Measurements from ENCODE around the gene ITGB6. TPM values are rescaled to one million over a fixed set of nuclear protein-coding genes. Genes with fewer than 3 reads are reported as not detected.
"Not testable (repeated sequence)": the region's sequence is repeated elsewhere in the genome, so short reads cannot be mapped to it uniquely, and the experiment has no call there.

ITGB6 gene
- total RNA-seq, 8 experiments from 2014 or later, result 0.04 to 4.0 (median 0.07) TPM

- peaks cover 0 to 4% of the 10 kb centered on the region in 2 donors for H3K4me1 ChIP-seq (replicated peaks in 1 of 2)
- H3K4me3 ChIP-seq, result no peak overlapping the region
- H3K27ac ChIP-seq, result no peak overlapping the region
- 33 to 100% (median 82%) methylated on average over 1 to 4 of the region's 4 CpGs for WGBS, 10 experiments
- ATAC-seq (replicated peaks in 6 of 8), result no peak
- in situ Hi-C loops (cut with MboI; ENCODE audit: low pct_unique_long_range_greater_than_20kb in 2 of 9, low sequenced_read_pairs in 9 of 9, unreplicated experiment in 9 of 9), result no loop called here
Observed at GRCh38 chr2:160141419-160141818, 58.7 kb downstream of the ITGB6 start.

- Histone ChIP-seq H3K4me3 (no peak overlapping the region), H3K27ac (no peak overlapping the region), H3K4me1 (replicated peaks in 1 of 2) (peaks cover 0 to 4% of the 10 kb centered on the region in 2 donors)
- in situ Hi-C loops (cut with MboI; ENCODE audit: low pct_unique_long_range_greater_than_20kb in 2 of 9, low sequenced_read_pairs in 9 of 9, unreplicated experiment in 9 of 9), result no loop called here
- ATAC-seq (replicated peaks in 6 of 8), result no peak
- WGBS, 10 experiments, result 46 to 100% (median 81%) methylated on average over 1 to 4 of the region's 4 CpGs; no CpG with 5 or more reads in 1 of the 10 experiments
Observed at GRCh38 chr2:160140471-160140870, 59.6 kb downstream of the ITGB6 start.

- in situ Hi-C loops (cut with MboI; ENCODE audit: low pct_unique_long_range_greater_than_20kb in 2 of 9, low sequenced_read_pairs in 9 of 9, unreplicated experiment in 9 of 9), result no loop called here
- H3K4me3 ChIP-seq, result no peak overlapping the region
- WGBS, 10 experiments, result 91 to 100% (median 100%) methylated on average over 1 of the region's 1 CpG; no CpG with 5 or more reads in 3 of the 10 experiments
- H3K4me1 ChIP-seq (replicated peaks in 1 of 2), result peaks cover 0 to 4% of the 10 kb centered on the region in 2 donors
- no peak for ATAC-seq (replicated peaks in 6 of 8)
- no peak overlapping the region for H3K27ac ChIP-seq
Observed at GRCh38 chr2:160139991-160140390, 60.1 kb downstream of the ITGB6 start.

- in situ Hi-C loops (cut with MboI; ENCODE audit: low pct_unique_long_range_greater_than_20kb in 2 of 9, low sequenced_read_pairs in 9 of 9, unreplicated experiment in 9 of 9), result no loop called here
- Histone ChIP-seq H3K4me1 (replicated peaks in 1 of 2) (peaks cover 0 to 4% of the 10 kb centered on the region in 2 donors), H3K27ac (no peak overlapping the region), H3K4me3 (no peak overlapping the region)
- ATAC-seq (replicated peaks in 6 of 8), result no peak
Observed at GRCh38 chr2:160139350-160139749, 60.7 kb downstream of the ITGB6 start.

GRCh38 chr2:160138406-160138805, 61.7 kb downstream of the ITGB6 start:
- in situ Hi-C loops (cut with MboI; ENCODE audit: low pct_unique_long_range_greater_than_20kb in 2 of 9, low sequenced_read_pairs in 9 of 9, unreplicated experiment in 9 of 9), result no loop called here
- H3K4me3 ChIP-seq, result no peak overlapping the region
- peaks cover 0 to 4% of the 10 kb centered on the region in 2 donors for H3K4me1 ChIP-seq (replicated peaks in 1 of 2)
- no peak overlapping the region for H3K27ac ChIP-seq
- WGBS, 10 experiments, result 80 to 100% (median 91%) methylated on average over 1 of the region's 1 CpG; no CpG with 5 or more reads in 3 of the 10 experiments
- no peak for ATAC-seq (replicated peaks in 6 of 8)

- in situ Hi-C loops (cut with MboI; ENCODE audit: low pct_unique_long_range_greater_than_20kb in 2 of 9, low sequenced_read_pairs in 9 of 9, unreplicated experiment in 9 of 9), result no loop called here
- peak in 5 of 8 experiments; percentile 39 to 60 (median 53) for ATAC-seq (replicated peaks in 6 of 8)
- WGBS, 10 experiments, result 50 to 93% (median 64%) methylated on average over 2 to 4 of the region's 8 CpGs; no CpG with 5 or more reads in 5 of the 10 experiments
Observed at GRCh38 chr2:160137464-160137863, 62.6 kb downstream of the ITGB6 start.

GRCh38 chr2:160132761-160133160, 67.3 kb downstream of the ITGB6 start:
- Histone ChIP-seq H3K4me3 (no peak overlapping the region), H3K4me1 (replicated peaks in 1 of 2) (peaks cover 0 to 4% of the 10 kb centered on the region in 2 donors), H3K27ac (no peak overlapping the region)
- ATAC-seq (replicated peaks in 6 of 8), result no peak
- in situ Hi-C loops (cut with MboI; ENCODE audit: low pct_unique_long_range_greater_than_20kb in 2 of 9, low sequenced_read_pairs in 9 of 9, unreplicated experiment in 9 of 9), result no loop called here
- WGBS, 10 experiments, result 73 to 100% (median 88%) methylated on average over 2 to 3 of the region's 3 CpGs; no CpG with 5 or more reads in 1 of the 10 experiments

More at GRCh38 chr2:160137464-160137863, 62.6 kb downstream of the ITGB6 start:
- Histone ChIP-seq H3K4me1 (replicated peaks in 1 of 2) (peaks cover 0 to 4% of the 10 kb centered on the region in 2 donors), H3K27ac (no peak overlapping the region), H3K4me3 (no peak overlapping the region)

GRCh38 chr2:160126756-160127155, 73.3 kb downstream of the ITGB6 start:
- Histone ChIP-seq H3K4me1 (replicated peaks in 1 of 2) (no peaks in the 10 kb centered on the region), H3K4me3 (no peak overlapping the region), H3K27ac (no peak overlapping the region)
- 44 to 100% (median 77%) methylated on average over 1 to 2 of the region's 2 CpGs; no CpG with 5 or more reads in 2 of the 10 experiments for WGBS, 10 experiments
- no peak for ATAC-seq (replicated peaks in 6 of 8)
- in situ Hi-C loops (cut with MboI; ENCODE audit: low pct_unique_long_range_greater_than_20kb in 2 of 9, low sequenced_read_pairs in 9 of 9, unreplicated experiment in 9 of 9), result no loop called here

- 0 to 100% (median 90%) methylated on average over 1 to 8 of the region's 12 CpGs; no CpG with 5 or more reads in 3 of the 10 experiments for WGBS, 10 experiments
- H3K4me1 ChIP-seq (replicated peaks in 1 of 2), result no peaks in the 10 kb centered on the region
- no peak overlapping the region for H3K27ac ChIP-seq
- in situ Hi-C loops (cut with MboI; ENCODE audit: low pct_unique_long_range_greater_than_20kb in 2 of 9, low sequenced_read_pairs in 9 of 9, unreplicated experiment in 9 of 9), result no loop called here
- ATAC-seq (replicated peaks in 6 of 8), result no peak
- no peak overlapping the region for H3K4me3 ChIP-seq
Observed at GRCh38 chr2:160126315-160126714, 73.8 kb downstream of the ITGB6 start.

GRCh38 chr2:160125828-160126227, 74.2 kb downstream of the ITGB6 start:
- no peak overlapping the region for H3K4me3 ChIP-seq
- no peak for ATAC-seq (replicated peaks in 6 of 8)

GRCh38 chr2:160125366-160125765, 74.7 kb downstream of the ITGB6 start:
- H3K27ac ChIP-seq, result no peak overlapping the region
- H3K4me1 ChIP-seq (replicated peaks in 1 of 2), result no peaks in the 10 kb centered on the region
- ATAC-seq (replicated peaks in 6 of 8), result no peak
- in situ Hi-C loops (cut with MboI; ENCODE audit: low pct_unique_long_range_greater_than_20kb in 2 of 9, low sequenced_read_pairs in 9 of 9, unreplicated experiment in 9 of 9), result no loop called here
- H3K4me3 ChIP-seq, result no peak overlapping the region
- WGBS, 10 experiments, result 83 to 100% (median 95%) methylated on average over 1 to 2 of the region's 2 CpGs; no CpG with 5 or more reads in 1 of the 10 experiments

More at GRCh38 chr2:160125828-160126227, 74.2 kb downstream of the ITGB6 start:
- 43 to 91% (median 70%) methylated on average over 1 to 5 of the region's 6 CpGs; no CpG with 5 or more reads in 1 of the 10 experiments for WGBS, 10 experiments
- Histone ChIP-seq H3K27ac (no peak overlapping the region), H3K4me1 (replicated peaks in 1 of 2) (no peaks in the 10 kb centered on the region)
- in situ Hi-C loops (cut with MboI; ENCODE audit: low pct_unique_long_range_greater_than_20kb in 2 of 9, low sequenced_read_pairs in 9 of 9, unreplicated experiment in 9 of 9), result no loop called here

- peak in 3 of 8 experiments; percentile 88 to 100 (median 98) for ATAC-seq (replicated peaks in 6 of 8)
- 17 to 100% (median 83%) methylated on average over 1 of the region's 1 CpG; no CpG with 5 or more reads in 5 of the 10 experiments for WGBS, 10 experiments
- Histone ChIP-seq H3K4me1 (replicated peaks in 1 of 2) (no peaks in the 10 kb centered on the region), H3K27ac (no peak overlapping the region), H3K4me3 (no peak overlapping the region)
- in situ Hi-C loops (cut with MboI; ENCODE audit: low pct_unique_long_range_greater_than_20kb in 2 of 9, low sequenced_read_pairs in 9 of 9, unreplicated experiment in 9 of 9), result no loop called here
Observed at GRCh38 chr2:160124571-160124970, 75.5 kb downstream of the ITGB6 start.

- ATAC-seq (replicated peaks in 6 of 8); H3K4me1 ChIP-seq (replicated peaks in 1 of 2); H3K27ac ChIP-seq; H3K4me3 ChIP-seq; in situ Hi-C loops (cut with MboI; ENCODE audit: low pct_unique_long_range_greater_than_20kb in 2 of 9, low sequenced_read_pairs in 9 of 9, unreplicated experiment in 9 of 9): not testable (repeated sequence)
- WGBS, 10 experiments, result no CpG with 5 or more reads among the region's 8 CpGs
Observed at GRCh38 chr2:160114721-160115120, 85.4 kb downstream of the ITGB6 start.

GRCh38 chr2:160114020-160114419, 86.1 kb downstream of the ITGB6 start:
- in situ Hi-C loops (cut with MboI; ENCODE audit: low pct_unique_long_range_greater_than_20kb in 2 of 9, low sequenced_read_pairs in 9 of 9, unreplicated experiment in 9 of 9), result no loop called here
- 0 to 100% (median 56%) methylated on average over 1 to 3 of the region's 3 CpGs; no CpG with 5 or more reads in 3 of the 10 experiments for WGBS, 10 experiments
- Histone ChIP-seq H3K27ac (no peak overlapping the region), H3K4me3 (no peak overlapping the region), H3K4me1 (replicated peaks in 1 of 2) (peaks cover 0 to 3% of the 10 kb centered on the region in 2 donors)
- peak in 3 of 8 experiments; percentile 21 to 88 (median 81) for ATAC-seq (replicated peaks in 6 of 8)

All from motor neuron (in vitro differentiated cells).